Measurements from ENCODE around the gene EDAR.

The EDAR gene

DNA sequence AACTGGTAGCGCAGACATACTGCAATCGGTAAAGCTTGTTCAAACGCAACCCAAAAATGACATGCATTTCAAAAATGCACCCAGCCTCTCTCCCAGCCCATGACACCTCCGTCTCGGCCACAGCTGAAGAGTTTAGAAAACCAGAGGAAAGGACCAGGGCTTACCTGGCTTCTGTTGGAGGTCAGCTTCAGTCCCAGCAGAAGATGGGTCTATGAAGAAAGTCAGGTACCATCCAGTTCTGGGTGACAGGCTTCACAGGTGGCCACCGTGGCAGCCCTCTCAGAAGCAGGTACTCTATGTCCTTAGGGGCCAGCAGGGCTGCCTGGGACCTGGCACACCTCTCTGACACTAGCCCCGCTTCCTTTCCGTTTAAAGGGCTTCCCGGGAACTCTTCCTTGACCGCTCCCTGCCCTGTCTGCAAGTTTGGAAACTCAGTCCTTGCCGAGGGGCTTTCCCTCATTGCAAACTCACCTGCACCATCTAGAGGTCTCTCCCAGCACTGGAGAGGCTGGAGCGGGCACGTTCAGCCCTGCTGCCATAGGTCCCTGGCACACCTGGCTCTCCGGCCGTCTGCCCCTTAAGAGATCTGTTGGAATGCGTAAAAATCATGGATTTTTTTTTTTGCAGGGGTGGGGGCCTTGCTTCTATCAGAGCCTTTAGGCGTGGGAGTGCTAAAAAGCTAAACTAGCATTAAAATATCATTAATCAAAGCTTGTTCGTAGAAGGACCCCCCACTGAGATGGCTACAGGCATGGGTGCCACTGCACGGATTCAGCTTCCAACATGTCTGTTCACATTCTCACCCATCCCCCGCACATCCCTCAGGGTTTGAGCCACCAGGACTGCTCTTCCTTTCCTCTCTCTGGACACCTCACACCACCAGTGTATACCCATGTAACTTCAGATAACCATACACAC, at the start of gene EDAR:
Gene EDAR, minus strand, starts transcription at position 425 of the 918 bp plus-strand sequence. CDS start 58,206 bp downstream, outside the sequence.
- peak; percentile 13 to 48 for DNase-seq (ENCODE audit: low read depth in 1 of 2, low spot score in 1 of 2)

DNA sequence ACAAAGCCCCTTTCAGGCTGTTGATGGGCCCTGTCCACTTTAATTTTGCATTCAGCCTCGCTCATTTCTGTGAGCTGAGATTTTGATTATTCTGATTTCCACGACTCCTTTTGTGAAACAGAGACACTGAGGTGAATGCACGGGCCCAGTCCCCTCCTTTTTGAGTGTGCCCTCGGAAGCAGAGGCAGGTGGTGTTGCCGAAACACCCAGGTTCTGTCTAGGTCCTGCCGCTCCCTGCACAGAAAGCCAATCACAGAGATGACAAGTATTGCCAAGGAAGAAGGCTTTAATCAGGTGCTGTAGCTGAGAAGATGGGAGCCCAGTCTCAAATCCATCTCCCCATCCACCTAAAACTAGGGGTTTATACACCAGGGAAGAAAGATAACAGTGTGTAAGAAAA, 44.2 kb upstream of the EDAR start:
- DNase-seq (ENCODE audit: low read depth in 1 of 2, low spot score in 1 of 2): no peak

DNA sequence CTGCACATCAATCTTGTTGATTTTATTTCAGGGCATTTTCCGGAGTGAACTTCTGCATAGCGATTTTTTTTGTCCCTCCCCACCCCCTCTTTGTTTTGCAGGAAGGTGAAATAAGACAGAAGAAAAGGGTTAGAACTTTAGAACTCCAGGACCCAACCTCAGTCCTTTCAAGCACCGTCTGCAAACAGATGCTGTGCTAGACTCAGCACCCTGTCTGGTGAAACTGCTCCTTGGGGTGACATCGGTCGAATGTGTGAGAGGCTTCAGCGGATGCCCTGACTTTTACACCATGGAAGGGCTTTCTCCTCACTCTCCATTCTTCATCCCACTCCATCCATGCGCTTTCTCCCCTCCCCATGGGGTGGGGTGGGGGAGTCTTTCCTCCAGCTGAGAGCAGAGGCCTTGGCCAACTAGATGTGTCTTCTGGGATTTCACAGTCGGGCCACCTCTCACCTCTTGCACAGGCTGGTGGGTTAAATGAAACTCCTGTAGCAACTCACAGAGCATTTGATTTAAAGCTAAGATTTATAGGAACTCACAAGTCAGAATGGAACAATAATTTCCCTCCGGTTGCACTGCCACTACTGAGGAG, 43.3 kb upstream of the EDAR start:
- DNase-seq (ENCODE audit: low read depth in 1 of 2, low spot score in 1 of 2): peak in 1 of 2 donors; percentile 3

GRCh38 chr2:109031476-109032228, 42.6 kb upstream of the EDAR start:
- DNase-seq (ENCODE audit: low read depth in 1 of 2, low spot score in 1 of 2): peak; percentile 16 to 56

- peak in 1 of 2 donors; percentile 19 for DNase-seq (ENCODE audit: low read depth in 1 of 2, low spot score in 1 of 2)
These were observed 42.0 kb upstream of the EDAR start for GRCh38 chr2:109030870-109031475.

- no peak for DNase-seq (ENCODE audit: low read depth in 1 of 2, low spot score in 1 of 2)
These were observed 40.6 kb upstream of the EDAR start for GRCh38 chr2:109029490-109030201.

DNA sequence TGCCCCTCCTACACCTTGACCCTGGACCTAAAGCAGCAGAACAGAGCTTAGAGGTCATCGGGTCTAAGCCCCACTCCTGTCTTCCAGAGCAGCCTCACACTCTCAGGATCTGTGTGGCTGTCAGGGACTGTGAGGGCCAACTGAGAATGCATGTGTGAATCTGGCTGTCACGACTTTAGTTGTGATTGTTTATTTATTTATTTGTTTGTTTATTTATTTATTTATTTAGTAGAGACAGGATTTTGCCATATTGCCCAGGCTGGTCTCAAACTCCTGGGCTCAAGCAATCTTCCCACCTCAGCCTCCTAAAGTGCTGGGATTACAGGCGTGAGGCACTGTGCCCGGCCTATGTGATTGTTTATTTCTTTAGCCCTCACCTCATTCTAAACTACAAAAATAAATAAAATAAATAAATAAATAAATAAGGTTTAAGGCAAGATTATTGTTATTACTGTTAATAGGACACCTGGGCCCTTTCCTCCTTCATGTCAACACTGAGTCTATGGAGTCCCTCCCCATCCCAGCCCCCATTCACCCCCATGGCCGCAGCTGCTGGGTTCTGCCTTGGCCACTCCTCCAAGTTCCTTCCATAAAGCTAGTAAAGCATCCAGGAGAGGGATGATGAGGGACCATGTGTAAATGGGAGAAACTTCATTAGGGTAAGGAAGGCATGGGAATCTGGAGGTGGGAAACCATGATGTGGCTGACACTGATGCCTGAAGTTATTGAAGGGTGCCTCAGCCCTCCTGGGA, 39.9 kb upstream of the EDAR start:
- DNase-seq (ENCODE audit: low read depth in 1 of 2, low spot score in 1 of 2): no peak

GRCh38 chr2:109028277-109028676, 39.3 kb upstream of the EDAR start:
- DNase-seq (ENCODE audit: low read depth in 1 of 2, low spot score in 1 of 2): no peak

GRCh38 chr2:109027702-109028101, 38.7 kb upstream of the EDAR start:
- no peak for DNase-seq (ENCODE audit: low read depth in 1 of 2, low spot score in 1 of 2)

DNA sequence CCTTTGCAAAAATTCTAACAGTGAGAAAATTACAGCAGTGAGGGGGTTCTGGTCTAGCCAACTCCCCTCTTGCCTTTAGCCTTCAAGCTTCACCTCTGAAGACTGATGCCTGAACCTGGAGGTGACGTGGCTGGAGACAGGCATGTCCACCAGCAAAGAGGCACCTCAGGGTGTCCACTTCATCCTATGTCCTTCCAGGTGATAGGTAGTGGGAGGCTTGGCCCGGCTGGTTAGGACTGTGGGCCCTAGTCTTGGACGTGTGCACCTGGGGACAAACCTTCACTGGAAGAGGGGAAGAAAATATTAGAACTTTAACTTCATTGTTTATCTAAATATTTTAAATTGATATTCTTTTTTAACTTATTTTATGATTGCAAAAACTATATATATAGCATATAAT, 35.5 kb upstream of the EDAR start:
- DNase-seq (ENCODE audit: low read depth in 1 of 2, low spot score in 1 of 2): no peak

- DNase-seq (ENCODE audit: low read depth in 1 of 2, low spot score in 1 of 2): no peak
These were observed 32.9 kb upstream of the EDAR start for GRCh38 chr2:109021895-109022300.

GRCh38 chr2:109020217-109020637, 31.2 kb upstream of the EDAR start:
- no peak for DNase-seq (ENCODE audit: low read depth in 1 of 2, low spot score in 1 of 2)

DNA sequence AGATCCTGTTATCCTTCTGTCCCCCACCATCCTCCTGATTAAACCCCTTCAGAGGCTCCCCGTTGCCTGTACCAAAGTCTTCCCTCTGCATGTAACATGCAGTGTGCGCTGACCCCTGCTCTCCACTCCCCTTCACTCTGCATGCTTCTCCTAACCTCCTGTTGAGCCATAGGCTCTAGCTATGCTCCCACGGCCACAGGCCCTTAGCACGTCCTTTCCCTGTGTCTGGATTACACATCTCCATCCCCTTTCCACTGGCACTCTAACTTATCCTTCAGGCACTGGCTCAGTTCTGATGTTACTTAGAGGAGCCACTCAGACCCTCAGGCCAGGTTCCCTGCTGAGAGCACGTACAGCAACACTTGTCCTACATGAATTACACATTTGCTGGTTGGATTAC, 29.4 kb upstream of the EDAR start:
- DNase-seq (ENCODE audit: low read depth in 1 of 2, low spot score in 1 of 2): no peak

GRCh38 chr2:109017017-109017416, 28.0 kb upstream of the EDAR start:
- no peak for DNase-seq (ENCODE audit: low read depth in 1 of 2, low spot score in 1 of 2)

DNA sequence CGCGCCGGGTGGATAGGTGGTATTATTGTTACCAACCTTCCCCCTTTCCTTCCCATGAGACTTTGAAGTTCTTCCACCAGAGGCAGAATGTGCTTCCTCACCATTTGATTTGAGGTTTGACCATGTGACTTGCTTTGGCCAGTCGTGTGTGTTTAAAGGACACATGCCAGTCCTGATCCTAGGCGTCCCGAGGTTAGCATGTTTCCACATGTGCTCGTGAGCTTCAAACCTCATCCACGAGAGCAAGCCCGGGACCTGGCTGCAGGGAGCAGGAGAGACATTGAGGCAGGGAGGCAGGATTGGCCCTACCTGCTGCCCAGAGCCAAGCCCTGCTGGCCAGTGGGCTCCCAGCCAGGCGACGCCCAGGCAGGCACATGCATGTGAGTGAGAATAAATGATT, 27.4 kb upstream of the EDAR start:
- no peak for DNase-seq (ENCODE audit: low read depth in 1 of 2, low spot score in 1 of 2)

- DNase-seq (ENCODE audit: low read depth in 1 of 2, low spot score in 1 of 2): no peak
These were observed 25.5 kb upstream of the EDAR start for GRCh38 chr2:109014476-109014875.

DNA sequence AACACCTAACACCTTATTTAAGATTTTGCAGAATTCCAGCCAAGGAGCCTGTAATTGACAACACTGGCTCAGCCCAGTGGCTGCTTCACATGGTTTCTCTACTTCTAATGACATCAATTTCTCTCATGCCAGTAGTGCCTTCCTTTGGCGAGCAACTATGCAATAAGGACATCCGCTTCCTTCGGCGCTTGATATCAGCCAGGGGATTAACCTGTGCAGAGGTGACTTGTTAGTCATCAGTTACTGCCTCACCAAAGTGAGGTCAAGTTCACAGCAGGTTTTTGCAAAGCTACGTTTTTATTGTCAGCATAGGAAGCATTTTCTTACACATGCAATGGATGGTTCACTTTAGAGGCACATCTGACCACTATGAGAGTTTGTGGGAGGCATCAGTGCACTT, 24.0 kb upstream of the EDAR start:
- DNase-seq (ENCODE audit: low read depth in 1 of 2, low spot score in 1 of 2): no peak

DNA sequence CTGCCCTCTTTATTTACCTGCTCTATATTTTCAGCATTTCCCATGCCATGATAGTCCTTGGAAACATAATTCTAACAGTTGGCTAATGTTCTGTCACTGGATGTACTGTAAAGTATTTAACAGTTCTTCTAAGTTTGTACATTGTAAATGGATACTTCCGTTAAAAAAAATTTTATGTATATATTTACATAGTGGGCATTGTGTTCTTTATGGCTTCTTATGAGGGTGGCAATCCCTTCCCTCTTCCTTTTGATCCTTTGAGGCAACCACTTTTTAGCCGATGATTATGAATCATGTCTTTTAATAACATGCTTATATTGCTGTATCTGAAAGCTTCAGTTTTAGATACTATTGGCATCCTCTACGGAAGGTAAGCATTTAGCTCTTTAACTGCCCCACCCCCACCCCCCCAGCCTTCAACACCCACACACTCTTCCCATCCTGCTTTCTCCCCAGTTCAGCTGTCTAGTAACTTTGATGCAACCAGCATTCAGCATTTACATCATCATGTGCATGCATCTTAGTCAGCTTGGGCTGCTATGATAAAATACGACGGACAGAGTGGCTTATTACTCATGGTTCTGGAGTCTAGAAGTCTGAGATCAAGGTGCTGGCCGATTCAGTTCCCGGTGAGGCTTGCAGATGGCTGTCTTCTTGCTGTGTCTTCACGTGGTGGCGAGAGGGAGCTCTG, 21.0 kb upstream of the EDAR start:
- no peak for DNase-seq (ENCODE audit: low read depth in 1 of 2, low spot score in 1 of 2)

- DNase-seq (ENCODE audit: low read depth in 1 of 2, low spot score in 1 of 2): no peak
These were observed 18.0 kb upstream of the EDAR start for GRCh38 chr2:109006971-109007370.
